ENCODE measurements around the gene QRICH2. TPM values are rescaled to one million over a fixed set of nuclear protein-coding genes. Genes with fewer than 3 reads are reported as not detected.

QRICH2 gene
- total and polyA plus RNA-seq, 9 of the 15 experiments (the other 6 are each of a cell fraction or from before 2014, with no cell fraction given), result 0.03 to 1.6 (median 0.81) TPM

- TF ChIP-seq ZNF395 (CRISPR knock-in tag; IDR thresholded peaks at IDR 0.05), result no peak
- no peak for TF ChIP-seq CHD2 (IDR thresholded peaks at IDR 0.05; ENCODE audit: low read depth, low read length)
- TF ChIP-seq MYC (IDR thresholded peaks at IDR 0.05; ENCODE audit: low read depth, low read length), result peak; percentile 24; the same call in 1 of the 2 replicates
- no peak for TF ChIP-seq MYC (CRISPR knock-in tag; IDR thresholded peaks at IDR 0.05; ENCODE audit: borderline replicate concordance, low read depth)
- no peak for TF ChIP-seq SMARCC2 (IDR thresholded peaks at IDR 0.05; ENCODE audit: low read depth)
- no peak for TF ChIP-seq ZNF444 (CRISPR knock-in tag; IDR thresholded peaks at IDR 0.05)
- TF ChIP-seq DEAF1 (CRISPR knock-in tag; IDR thresholded peaks at IDR 0.05), result peak; percentile 96
- TF ChIP-seq ZNF695 (CRISPR knock-in tag; IDR thresholded peaks at IDR 0.05), result no peak
- TF ChIP-seq NFYB (IDR thresholded peaks at IDR 0.05; ENCODE audit: extremely low read depth, insufficient read length), result no peak
- no peak for TF ChIP-seq GABPB2 (CRISPR knock-in tag; conservative IDR thresholded peaks at IDR 0.05)
- TF ChIP-seq U2AF2 (optimal IDR thresholded peaks at IDR 0.05; ENCODE audit: low read depth, low read length), result no peak
- TF ChIP-seq FOXJ2 (tag; IDR thresholded peaks at IDR 0.05), result no peak
- TF ChIP-seq ZNF24 (IDR thresholded peaks at IDR 0.05), result no peak
- no peak for TF ChIP-seq LARP7 (IDR thresholded peaks at IDR 0.05)
- TF ChIP-seq CCNT2 (IDR thresholded peaks at IDR 0.05; ENCODE audit: borderline replicate concordance, extremely low read depth, insufficient read length, low read depth, low read length), result no peak
- no peak for TF ChIP-seq MITF (IDR thresholded peaks at IDR 0.05)
- TF ChIP-seq ZNF79 (CRISPR knock-in tag; IDR thresholded peaks at IDR 0.05; ENCODE audit: low read depth), result no peak
- no peak for TF ChIP-seq CREB3 (tag; conservative IDR thresholded peaks at IDR 0.05; ENCODE audit: low read depth)
- no peak for TF ChIP-seq ZNF655 (CRISPR knock-in tag; IDR thresholded peaks at IDR 0.05)
These were observed 28.9 kb downstream of the QRICH2 start (continued) for GRCh38 chr17:76278952-76279741.

All from K562 (cell line).